NCI-H774 (cell line): ENCODE measurements around the gene MRPS5.
A peak's percentile ranks its signal among the peaks of the same experiment; 100 is the strongest.
"Not testable (repeated sequence)": the region's sequence is repeated elsewhere in the genome, so short reads cannot be mapped to it uniquely, and the experiment has no call there.

Experiments used
- DNase-seq: peaks from one replicate; lab custom pipeline; 2025; lab: John Stamatoyannopoulos, UW

MRPS5 gene

GRCh38 chr2:95046371-95047112, 75.1 kb downstream of the MRPS5 start:
- DNase-seq: no peak

GRCh38 chr2:95044601-95045000, 77.0 kb downstream of the MRPS5 start:
- no peak for DNase-seq

- DNase-seq: peak; percentile 38
These were observed 78.1 kb downstream of the MRPS5 start for GRCh38 chr2:95043300-95044093.

- peak; percentile 77 for DNase-seq
These were observed 78.9 kb downstream of the MRPS5 start for GRCh38 chr2:95042472-95043271.

- DNase-seq: no peak
These were observed 79.7 kb downstream of the MRPS5 start for GRCh38 chr2:95041824-95042442.

GRCh38 chr2:95041060-95041823, 80.4 kb downstream of the MRPS5 start:
- no peak for DNase-seq

GRCh38 chr2:95040426-95040825, 81.2 kb downstream of the MRPS5 start:
- no peak for DNase-seq

GRCh38 chr2:95039978-95040377, 81.6 kb downstream of the MRPS5 start:
- DNase-seq: no peak

- no peak for DNase-seq
These were observed 82.2 kb downstream of the MRPS5 start for GRCh38 chr2:95039363-95039762.

- no peak for DNase-seq
These were observed 82.8 kb downstream of the MRPS5 start for GRCh38 chr2:95038635-95039298.

GRCh38 chr2:95037841-95038585, 83.6 kb downstream of the MRPS5 start:
- DNase-seq: not testable (repeated sequence)

GRCh38 chr2:95037384-95037839, 84.2 kb downstream of the MRPS5 start:
- DNase-seq: no peak

- no peak for DNase-seq
These were observed 84.8 kb downstream of the MRPS5 start for GRCh38 chr2:95036596-95037383.
